GM21576 (cell line): ENCODE measurements around the gene FBLN1.
"Not testable (repeated sequence)": the region's sequence is repeated elsewhere in the genome, so short reads cannot be mapped to it uniquely, and the experiment has no call there.

ENCODE experiments used
- ATAC-seq: cut with Tn5 transposase; IDR thresholded peaks from one replicate; pipeline ENCODE4 v1.9.1; 2021; ENCODE audit warnings: mild to moderate bottlenecking, moderate library complexity; ENCODE audit not compliant: unreplicated experiment

The FBLN1 gene

GRCh38 chr22:45602004-45602733 lies 99.5 kb downstream of the FBLN1 start:
- ATAC-seq: no peak

DNA sequence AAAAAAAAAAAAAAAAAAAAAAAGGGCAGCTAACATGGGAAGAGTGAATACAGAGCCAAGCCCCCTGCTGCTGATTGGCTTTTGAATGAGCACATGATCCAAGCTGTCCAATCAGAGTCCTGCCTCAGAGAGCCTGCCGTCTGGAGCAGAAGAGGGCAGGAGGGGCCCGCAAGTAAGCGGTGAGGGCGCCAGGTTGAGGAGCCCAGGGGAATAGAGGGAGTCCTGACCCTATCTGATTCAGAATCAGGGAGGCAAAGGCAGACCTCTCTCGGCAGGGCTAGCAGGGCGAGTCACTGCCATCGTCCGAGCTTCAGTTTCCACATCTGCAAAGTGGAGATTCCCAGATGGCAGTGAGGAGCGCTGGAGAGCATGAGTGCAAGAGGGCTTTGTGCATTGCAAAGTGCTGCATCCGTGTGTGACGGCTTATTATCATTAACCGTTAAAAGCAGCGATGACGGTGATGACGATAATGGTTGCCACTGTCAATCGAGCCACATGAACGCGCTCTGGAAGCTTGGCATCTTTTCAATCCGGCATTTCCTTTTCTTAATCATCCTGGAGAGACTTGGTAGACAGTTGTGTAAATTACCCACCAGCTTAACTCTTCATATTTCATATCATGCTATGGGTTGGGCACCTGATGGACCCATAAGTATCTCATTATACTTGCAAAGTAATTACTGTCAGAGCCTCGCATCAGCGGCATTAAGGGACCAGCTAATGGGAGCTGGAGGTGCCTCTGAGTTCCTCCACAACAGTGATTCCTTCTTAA lies 100.3 kb downstream of the FBLN1 start:
- ATAC-seq: no peak

DNA sequence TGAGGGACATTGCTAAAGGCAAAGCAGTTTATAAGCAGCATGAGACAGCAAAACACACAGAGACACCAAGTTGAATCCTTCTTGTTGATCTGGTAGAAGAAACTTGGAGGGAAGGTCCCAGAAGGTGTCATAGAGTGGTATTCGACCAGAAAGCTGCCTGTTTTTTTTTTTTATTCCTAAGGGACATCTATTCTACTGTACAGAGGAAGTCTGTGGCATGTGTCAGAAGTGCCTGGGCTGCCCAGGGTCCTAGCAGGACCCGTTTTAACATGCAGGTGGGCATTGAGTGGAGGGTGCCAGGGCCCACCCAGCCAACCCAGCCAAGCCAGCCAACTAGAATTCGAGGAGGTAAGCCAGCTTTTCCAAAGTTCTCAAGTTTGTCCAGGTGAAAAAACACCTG lies 100.9 kb downstream of the FBLN1 start:
- ATAC-seq: no peak

DNA sequence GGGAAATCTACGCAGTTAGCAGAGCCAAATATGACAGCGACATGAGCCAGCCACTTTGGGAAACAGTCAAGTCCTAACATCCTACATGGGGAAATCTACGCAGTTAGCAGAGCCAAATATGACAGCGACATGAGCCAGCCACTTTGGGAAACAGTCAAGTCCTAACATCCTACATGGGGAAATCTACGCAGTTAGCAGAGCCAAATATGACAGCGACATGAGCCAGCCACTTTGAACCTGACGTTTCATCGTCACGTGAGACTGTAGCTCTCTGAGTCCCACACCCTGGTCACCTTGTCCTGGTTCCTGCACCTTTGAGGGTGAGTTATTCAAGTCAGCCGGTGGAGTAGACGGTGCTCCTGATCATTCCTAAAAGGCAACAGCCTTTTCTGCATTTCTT lies 105.4 kb downstream of the FBLN1 start:
- not testable (repeated sequence) for ATAC-seq

GRCh38 chr22:45608763-45609180 lies 106.1 kb downstream of the FBLN1 start:
- no peak for ATAC-seq

- ATAC-seq: no peak
These were observed 109.8 kb downstream of the FBLN1 start for GRCh38 chr22:45612451-45612901.

DNA sequence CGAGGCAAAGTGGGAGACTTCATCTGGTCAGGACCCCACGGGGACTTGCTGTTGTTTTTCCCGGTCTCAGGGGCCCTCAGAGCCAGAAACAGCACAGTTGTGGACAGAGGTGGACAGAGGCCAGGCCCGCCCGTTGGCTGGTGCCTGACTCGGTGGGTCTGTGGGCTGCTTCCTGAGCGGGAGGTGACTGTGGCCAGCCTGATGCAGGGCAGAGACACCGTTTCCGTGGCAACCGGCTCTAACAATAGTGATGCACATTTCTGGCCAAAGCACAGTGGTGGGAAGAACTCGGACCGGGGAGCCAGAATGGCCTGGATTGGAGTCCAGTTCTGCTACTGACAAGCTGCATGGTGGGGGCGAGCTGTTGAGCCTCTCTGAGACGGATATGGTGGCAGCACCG lies 110.3 kb downstream of the FBLN1 start:
- no peak for ATAC-seq

GRCh38 chr22:45615364-45615763 lies 112.7 kb downstream of the FBLN1 start:
- no peak for ATAC-seq

- ATAC-seq: no peak
These were observed 113.7 kb downstream of the FBLN1 start for GRCh38 chr22:45616432-45616831.

DNA sequence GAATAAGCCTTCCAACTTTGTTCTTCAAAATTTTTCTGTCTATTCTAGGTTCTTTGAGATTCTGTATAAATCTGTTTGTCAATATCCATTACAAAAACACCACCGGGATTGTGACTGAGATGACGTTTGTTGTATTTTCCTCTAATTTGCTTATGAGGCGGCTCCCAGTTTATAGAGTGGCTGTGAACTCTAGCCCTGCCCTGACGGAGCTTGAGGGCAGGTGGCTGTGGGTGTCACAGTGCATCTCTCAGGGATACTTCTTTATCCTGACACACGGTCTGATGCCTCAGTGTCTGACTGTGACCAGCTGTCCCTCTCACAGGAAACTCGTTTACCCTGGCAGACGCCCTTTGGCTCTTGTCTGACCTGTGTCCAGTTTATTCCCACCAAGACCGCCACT lies 115.3 kb downstream of the FBLN1 start:
- ATAC-seq: no peak

GRCh38 chr22:45620706-45621105 lies 118.0 kb downstream of the FBLN1 start:
- no peak for ATAC-seq

GRCh38 chr22:45621836-45622600 lies 119.3 kb downstream of the FBLN1 start:
- ATAC-seq: no peak

DNA sequence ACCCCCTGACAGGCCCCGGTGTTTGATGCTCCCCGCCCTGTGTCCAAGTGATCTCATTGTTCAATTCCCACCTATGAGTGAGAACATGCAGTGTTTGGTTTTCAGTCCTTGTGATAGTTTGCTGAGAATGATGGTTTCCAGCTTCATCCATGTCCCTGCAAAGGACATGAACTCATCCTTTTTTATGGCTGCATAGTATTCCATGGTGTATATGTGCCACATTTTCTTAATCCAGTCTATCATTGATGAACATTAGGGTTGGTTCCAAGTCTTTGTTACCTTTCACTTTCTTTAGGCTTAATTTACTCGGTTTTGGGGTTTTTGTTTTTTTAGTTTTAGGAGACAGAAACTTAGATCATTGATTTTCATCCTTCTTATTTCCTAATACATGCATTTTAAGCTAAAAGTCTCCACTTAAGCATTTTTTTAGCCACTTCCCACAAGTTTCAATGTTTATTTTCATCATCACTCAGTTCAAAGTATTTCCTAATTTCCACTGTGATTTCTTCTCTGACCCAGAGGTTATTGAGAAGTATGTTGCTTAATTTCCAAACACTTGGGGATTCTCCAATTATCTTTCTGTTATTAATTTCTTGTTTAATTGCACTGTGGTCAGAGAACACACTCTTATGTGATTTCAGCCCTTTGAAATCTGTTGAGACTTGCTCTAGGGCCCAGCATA lies 120.9 kb downstream of the FBLN1 start:
- ATAC-seq: not testable (repeated sequence)

GRCh38 chr22:45626198-45626651 lies 123.5 kb downstream of the FBLN1 start:
- ATAC-seq: no peak

DNA sequence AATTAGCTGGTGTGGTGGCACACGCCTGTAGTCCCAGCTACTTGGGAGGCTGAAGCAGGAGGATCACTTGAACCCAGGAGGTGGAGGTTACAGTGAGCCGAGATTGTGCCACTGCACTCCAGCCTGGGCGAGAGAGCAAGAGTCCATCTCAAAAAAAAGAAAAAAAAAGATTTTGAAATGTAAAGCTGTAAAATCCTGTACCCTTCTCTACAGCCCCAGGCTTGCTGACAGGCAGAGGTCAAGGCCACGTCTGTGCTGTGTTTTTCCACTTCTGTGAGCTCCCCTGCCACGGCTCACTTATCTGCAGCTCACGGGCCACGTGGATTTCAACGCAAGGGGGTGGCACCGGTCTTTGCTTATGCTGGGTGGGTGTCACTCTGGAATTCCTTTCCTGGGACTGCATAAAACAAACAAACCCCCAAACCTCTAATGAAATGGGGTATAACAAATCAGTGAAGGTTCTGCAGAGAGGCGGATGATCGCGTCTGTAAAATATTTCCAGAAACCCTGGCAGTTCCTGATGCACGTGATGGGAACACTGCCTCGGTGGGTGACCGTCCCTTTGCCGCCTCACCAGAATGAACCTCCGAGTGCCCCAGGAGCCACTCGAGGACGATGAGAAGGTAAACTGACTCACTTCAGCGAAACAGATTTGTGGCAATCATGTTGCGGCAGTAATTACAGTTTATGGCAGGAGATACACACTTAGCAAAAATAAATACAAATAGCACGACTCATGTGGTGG lies 125.0 kb downstream of the FBLN1 start:
- no peak for ATAC-seq

GRCh38 chr22:45628515-45628914 lies 125.8 kb downstream of the FBLN1 start:
- no peak for ATAC-seq

DNA sequence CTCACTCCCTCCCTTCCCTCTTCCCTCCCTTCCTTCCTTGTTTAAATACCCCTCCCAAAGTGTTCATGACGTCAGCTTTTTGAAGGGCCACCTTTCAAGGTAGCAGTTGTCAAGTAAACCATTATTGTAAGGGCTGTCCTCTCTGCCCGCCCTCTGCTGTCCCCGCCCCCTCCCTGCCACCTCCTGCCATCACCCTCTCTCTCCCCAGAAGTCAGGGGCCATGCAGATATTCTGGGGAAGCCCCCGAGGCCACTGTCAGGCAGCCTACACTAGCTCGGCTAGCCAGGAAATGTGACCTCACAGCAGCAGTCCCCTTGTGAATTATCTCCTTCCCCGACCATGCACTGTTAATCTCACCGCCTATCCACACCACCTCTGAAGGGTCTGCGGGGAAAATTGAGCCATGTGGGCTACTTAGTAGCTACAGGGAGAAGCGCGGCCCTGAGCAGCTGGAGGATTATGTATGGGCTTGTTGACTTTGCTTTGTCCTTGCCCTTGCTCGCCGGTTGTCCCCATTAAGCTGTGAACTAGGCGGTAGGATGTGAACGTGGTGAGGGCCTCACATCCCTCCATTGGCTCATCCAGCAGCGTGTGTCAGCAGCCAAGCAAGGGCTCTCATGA lies 126.9 kb downstream of the FBLN1 start:
- no peak for ATAC-seq

DNA sequence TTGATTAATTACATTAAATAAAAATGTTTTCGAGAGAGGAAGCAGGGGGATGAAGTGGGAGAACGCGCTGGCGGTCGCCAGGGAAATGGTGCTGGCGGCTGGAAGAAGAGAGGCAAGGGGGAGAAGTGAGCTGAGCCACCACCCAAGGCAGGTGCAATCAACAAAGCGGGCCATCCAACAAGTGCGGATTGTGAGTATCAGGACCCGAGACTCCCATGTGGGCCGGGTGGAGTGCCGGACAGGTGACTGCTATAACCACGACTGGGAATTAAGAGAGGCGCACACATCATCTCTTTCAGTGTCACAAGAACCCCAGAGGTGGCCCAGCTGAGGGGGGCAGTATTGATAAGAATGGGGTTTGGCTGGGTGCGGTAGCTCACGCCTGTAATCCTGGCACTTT lies 127.8 kb downstream of the FBLN1 start:
- ATAC-seq: no peak

- no peak for ATAC-seq
These were observed 128.6 kb downstream of the FBLN1 start for GRCh38 chr22:45631140-45631840.
